ENCODE measurements around the gene SV2C. TPM values are rescaled to one million over a fixed set of nuclear protein-coding genes. Genes with fewer than 3 reads are reported as not detected.
"Not testable (repeated sequence)": the region's sequence is repeated elsewhere in the genome, so short reads cannot be mapped to it uniquely, and the experiment has no call there.

Gene SV2C
- total RNA-seq, 2 experiments from 2014 or later = 0.02 to 0.10 TPM

DNA sequence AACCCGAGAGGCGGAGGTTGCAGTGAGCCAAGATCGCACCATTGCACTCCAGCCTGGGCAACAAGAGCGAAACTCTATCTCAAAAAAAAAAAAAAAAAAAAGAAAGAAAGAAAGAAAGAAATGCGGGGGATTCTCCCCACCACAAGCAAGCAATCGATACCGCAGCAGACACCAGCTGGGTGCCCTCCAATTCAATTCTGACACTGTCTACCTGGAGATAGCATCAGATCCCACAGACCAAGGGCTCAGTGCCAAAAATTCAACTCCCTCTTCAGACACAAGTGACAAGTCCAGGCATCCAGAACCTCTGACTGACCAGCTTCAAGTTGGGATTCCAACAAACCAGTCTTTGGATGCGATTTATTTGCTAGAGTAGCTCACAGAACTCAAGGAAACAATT, 286.5 kb downstream of the SV2C start:
- intact Hi-C loops (cut with micrococcal nuclease) = loop anchor here (5.0 kb wide), 1 partner anchor 37 kb away; no protein-coding TSS in a partner anchor

DNA sequence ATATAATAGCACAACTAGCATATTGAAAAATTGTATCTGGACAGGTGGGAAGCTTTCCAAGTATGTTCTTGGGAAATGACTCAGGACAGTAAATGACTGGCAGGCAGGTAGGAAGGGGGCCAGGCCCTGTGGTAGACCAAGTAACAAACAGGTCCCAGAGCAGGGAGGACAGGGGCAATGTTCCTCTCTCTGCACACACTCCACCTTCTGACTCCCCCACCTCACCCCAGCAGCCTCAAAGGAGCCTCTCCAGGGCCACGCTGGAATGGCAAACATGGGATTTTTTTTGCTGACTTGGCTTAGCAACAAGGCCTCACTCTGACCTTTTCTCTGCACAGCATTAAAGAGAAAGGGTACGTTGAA, 288.8 kb downstream of the SV2C start:
- Mint-ChIP-seq H3K27ac (no peak overlapping the region), H3K4me3 (no peak overlapping the region)
- POLR2A ChIA-PET = no interaction called here

More for the DNA sequence above, 286.5 kb downstream of the SV2C start:
- H3K27ac Mint-ChIP-seq, H3K4me3 Mint-ChIP-seq, POLR2A ChIA-PET, H3K9me3 Mint-ChIP-seq, H3K27me3 Mint-ChIP-seq, H3K36me3 Mint-ChIP-seq: not testable (repeated sequence)
- peak; percentile 28 for DNase-seq
- CTCF ChIA-PET = interaction anchor here (1.4 kb wide), 1 partner anchor 17 kb away, joined by 3 read pairs; no protein-coding TSS in a partner anchor
- H3K4me1 Mint-ChIP-seq (ENCODE audit: low read depth) = peaks cover 29% of the 10 kb centered on the region

DNA sequence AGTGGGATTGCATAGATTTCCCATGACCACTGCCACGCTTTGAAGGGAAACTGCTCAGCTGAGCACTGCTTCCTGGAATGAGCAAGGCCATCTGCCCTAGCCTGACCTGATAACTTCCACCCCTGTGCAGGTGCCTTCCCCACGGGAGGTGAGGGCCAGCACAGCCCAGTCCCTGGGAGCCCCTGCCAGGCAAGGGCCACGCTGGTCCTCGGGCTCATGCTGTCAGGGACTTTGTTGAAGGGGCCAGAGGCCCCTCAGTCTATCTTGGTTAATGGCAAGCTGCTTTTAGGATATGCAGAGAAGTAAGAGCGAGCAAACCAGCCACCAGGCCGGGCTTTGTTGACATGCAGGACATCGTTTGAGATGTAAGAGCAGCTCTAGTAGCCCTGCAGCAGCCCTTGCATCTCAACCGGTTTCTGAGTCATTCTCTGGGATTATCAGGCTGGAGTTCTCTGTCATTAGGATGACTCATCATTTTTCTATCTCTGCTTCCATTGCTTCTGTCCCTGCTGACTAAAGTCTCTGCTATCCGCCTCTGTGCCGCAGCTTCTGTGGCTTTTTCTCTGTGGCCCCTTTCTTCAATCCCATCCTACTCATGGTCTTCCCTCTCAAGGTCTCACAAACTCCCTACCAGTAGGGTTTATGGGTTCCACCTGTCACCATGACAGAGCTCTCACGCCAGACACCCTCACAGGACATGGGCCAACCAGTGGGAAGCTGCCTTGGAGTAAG, 289.3 kb downstream of the SV2C start:
- DNase-seq = no peak
- POLR2A ChIA-PET = no interaction called here
- intact Hi-C loops (cut with micrococcal nuclease) = no loop called here
- no peak overlapping the region for H3K27ac Mint-ChIP-seq
- no peaks in the 10 kb centered on the region for H3K9me3 Mint-ChIP-seq
- H3K4me1 Mint-ChIP-seq (ENCODE audit: low read depth) = peaks cover 24% of the 10 kb centered on the region
- H3K36me3 Mint-ChIP-seq = no peaks in the 10 kb centered on the region
- no peaks in the 10 kb centered on the region for H3K27me3 Mint-ChIP-seq
- CTCF ChIA-PET = no interaction called here
- H3K4me3 Mint-ChIP-seq = no peak overlapping the region

More for the DNA sequence above, 288.8 kb downstream of the SV2C start:
- CTCF ChIA-PET = no interaction called here
- H3K27me3 Mint-ChIP-seq = no peaks in the 10 kb centered on the region
- H3K4me1 Mint-ChIP-seq (ENCODE audit: low read depth) = peaks cover 29% of the 10 kb centered on the region
- H3K36me3 Mint-ChIP-seq = no peaks in the 10 kb centered on the region
- no peak for DNase-seq
- intact Hi-C loops (cut with micrococcal nuclease) = no loop called here
- no peaks in the 10 kb centered on the region for H3K9me3 Mint-ChIP-seq

DNA sequence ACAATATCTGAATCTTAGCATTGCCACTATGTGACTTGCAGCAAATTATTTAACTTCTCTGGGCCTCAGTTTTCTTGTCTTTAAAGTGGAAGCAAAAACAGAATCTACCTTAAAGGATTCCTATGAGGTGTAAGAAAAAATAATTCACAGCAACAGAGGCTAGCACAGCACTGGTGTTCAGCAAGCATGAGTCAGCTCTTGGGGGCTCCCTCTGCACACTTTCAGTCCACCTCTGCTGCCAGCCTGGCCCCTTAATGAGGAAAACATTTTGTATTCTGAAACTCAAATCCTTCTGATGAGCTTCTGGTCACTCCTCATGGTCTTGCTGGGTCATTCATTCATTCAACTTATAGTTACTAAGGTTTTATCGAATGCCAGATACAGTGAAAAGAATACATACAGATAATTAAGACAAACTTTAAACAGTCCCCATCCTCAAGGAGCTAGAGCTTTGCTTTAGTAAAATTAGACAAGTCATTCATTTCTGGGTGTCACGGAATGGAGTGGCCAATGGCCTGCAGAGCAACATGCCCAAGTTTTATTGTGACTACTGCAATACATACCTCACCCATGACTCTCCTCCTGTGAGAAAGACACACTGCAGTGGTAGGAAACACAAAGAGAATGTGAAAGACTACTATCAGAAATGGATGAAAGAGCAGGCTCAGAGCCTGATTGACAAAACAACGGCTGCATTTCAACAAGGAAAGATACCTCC, 293.1 kb downstream of the SV2C start:
- H3K9me3 Mint-ChIP-seq = no peaks in the 10 kb centered on the region
- no peaks in the 10 kb centered on the region for H3K27me3 Mint-ChIP-seq
- peaks cover 26% of the 10 kb centered on the region for H3K4me1 Mint-ChIP-seq (ENCODE audit: low read depth)
- CTCF ChIA-PET = interaction anchor here (0.6 kb wide), 1 partner anchor 27 kb away, joined by 3 read pairs; no protein-coding TSS in a partner anchor
- H3K4me3 Mint-ChIP-seq = no peak overlapping the region
- POLR2A ChIA-PET = no interaction called here
- no peak for DNase-seq
- intact Hi-C loops (cut with micrococcal nuclease) = no loop called here
- no peak overlapping the region for H3K27ac Mint-ChIP-seq
- no peaks in the 10 kb centered on the region for H3K36me3 Mint-ChIP-seq

- no peaks in the 10 kb centered on the region for H3K9me3 Mint-ChIP-seq
- ChIA-PET CTCF (no interaction called here), POLR2A (no interaction called here)
- H3K4me3 Mint-ChIP-seq = no peak overlapping the region
- no peak overlapping the region for H3K27ac Mint-ChIP-seq
- no peaks in the 10 kb centered on the region for H3K36me3 Mint-ChIP-seq
- intact Hi-C loops (cut with micrococcal nuclease) = no loop called here
- DNase-seq = no peak
- H3K4me1 Mint-ChIP-seq (ENCODE audit: low read depth) = peaks cover 26% of the 10 kb centered on the region
- H3K27me3 Mint-ChIP-seq = no peaks in the 10 kb centered on the region
These were observed 293.7 kb downstream of the SV2C start for GRCh38 chr5:76376866-76377230.

DNA sequence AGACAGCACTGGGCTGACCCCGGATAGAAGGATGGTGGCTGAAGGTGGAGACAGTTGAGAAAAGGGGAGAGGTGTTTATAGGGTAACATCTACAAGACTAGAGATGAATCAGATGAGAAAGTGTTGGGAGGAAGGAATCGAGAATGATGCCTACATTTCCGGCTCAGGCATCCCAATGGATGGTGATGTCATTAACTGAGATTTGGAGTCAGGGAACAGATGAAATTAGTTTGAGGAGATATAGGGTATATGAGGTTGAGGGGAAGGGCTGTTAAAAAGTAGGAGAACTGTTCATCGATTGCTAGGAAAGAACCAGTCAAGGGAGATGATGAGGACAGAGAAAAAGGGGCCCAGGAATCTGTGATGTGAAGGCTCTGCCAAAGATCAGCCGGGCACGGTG, 295.2 kb downstream of the SV2C start:
- H3K27me3 Mint-ChIP-seq = no peaks in the 10 kb centered on the region
- DNase-seq = no peak
- intact Hi-C loops (cut with micrococcal nuclease) = no loop called here
- H3K4me3 Mint-ChIP-seq = no peak overlapping the region
- ChIA-PET POLR2A (no interaction called here), CTCF (no interaction called here)
- H3K4me1 Mint-ChIP-seq (ENCODE audit: low read depth) = peaks cover 23% of the 10 kb centered on the region
- no peaks in the 10 kb centered on the region for H3K9me3 Mint-ChIP-seq
- H3K36me3 Mint-ChIP-seq = no peaks in the 10 kb centered on the region
- H3K27ac Mint-ChIP-seq = peak overlapping the region; percentile 1

DNA sequence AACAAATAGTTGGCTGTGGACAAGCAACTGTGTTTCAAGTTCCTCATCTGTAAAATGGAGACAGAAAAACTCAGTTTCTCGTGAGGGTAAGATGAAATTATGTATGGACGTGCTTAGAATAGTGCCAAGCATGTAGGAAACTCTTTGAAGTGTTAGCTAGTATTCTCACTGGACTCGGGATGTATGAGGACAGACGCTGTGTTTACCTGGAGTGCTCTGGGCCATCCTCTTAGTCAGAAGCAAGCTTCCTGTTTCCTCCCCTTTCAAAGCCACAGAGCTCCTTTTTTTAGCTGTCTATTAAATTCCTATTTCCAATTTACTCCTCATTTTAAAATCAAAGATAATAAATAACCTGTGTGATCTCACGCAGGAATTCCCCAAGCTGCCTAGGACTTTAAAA, 296.1 kb downstream of the SV2C start:
- Mint-ChIP-seq H3K4me3 (no peak overlapping the region), H3K4me1 (ENCODE audit: low read depth) (peaks cover 30% of the 10 kb centered on the region), H3K36me3 (no peaks in the 10 kb centered on the region), H3K27ac (peak overlapping the region; percentile 10), H3K27me3 (no peaks in the 10 kb centered on the region), H3K9me3 (no peaks in the 10 kb centered on the region)
- ChIA-PET CTCF (interaction anchor here (0.7 kb wide), 1 partner anchor 9 kb away, joined by 3 read pairs; no protein-coding TSS in a partner anchor), POLR2A (no interaction called here)
- intact Hi-C loops (cut with micrococcal nuclease) = no loop called here
- no peak for DNase-seq

DNA sequence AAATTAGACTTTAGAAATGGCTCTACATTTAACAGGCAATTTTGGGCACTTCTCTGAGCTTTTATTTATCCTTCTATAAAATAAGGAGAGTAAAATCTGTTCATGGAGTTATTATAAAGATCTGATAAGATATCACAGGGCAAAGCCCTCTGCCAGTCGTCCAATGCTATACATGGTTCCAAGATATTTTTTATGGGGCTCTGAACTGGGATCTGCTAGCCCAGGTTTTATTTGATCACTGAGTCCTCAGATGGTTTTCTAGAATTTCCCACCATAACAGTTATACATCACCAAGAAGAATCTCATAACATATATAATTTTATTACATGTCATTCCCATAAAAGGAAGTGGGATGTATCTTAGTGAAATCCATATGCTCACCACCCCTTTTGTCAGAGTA, 296.7 kb downstream of the SV2C start:
- CTCF ChIA-PET = interaction anchor here (0.7 kb wide), 1 partner anchor 9 kb away, joined by 3 read pairs; no protein-coding TSS in a partner anchor
- POLR2A ChIA-PET = no interaction called here

GRCh38 chr5:76380346-76381066, 297.3 kb downstream of the SV2C start:
- ChIA-PET CTCF (no interaction called here), POLR2A (no interaction called here)
- H3K9me3 Mint-ChIP-seq = no peaks in the 10 kb centered on the region
- H3K27me3 Mint-ChIP-seq = no peaks in the 10 kb centered on the region
- peaks cover 40% of the 10 kb centered on the region for H3K4me1 Mint-ChIP-seq (ENCODE audit: low read depth)
- no peak overlapping the region for H3K27ac Mint-ChIP-seq
- intact Hi-C loops (cut with micrococcal nuclease) = loop anchor here (5.0 kb wide), 1 partner anchor 33 kb away; no protein-coding TSS in a partner anchor
- no peak overlapping the region for H3K4me3 Mint-ChIP-seq
- DNase-seq = no peak
- no peaks in the 10 kb centered on the region for H3K36me3 Mint-ChIP-seq

More for the DNA sequence above, 296.7 kb downstream of the SV2C start:
- Mint-ChIP-seq H3K4me3 (no peak overlapping the region), H3K36me3 (no peaks in the 10 kb centered on the region), H3K27me3 (no peaks in the 10 kb centered on the region), H3K4me1 (ENCODE audit: low read depth) (peaks cover 34% of the 10 kb centered on the region), H3K9me3 (no peaks in the 10 kb centered on the region), H3K27ac (no peak overlapping the region)
- no peak for DNase-seq
- intact Hi-C loops (cut with micrococcal nuclease) = loop anchor here (5.0 kb wide), 1 partner anchor 33 kb away; no protein-coding TSS in a partner anchor

GRCh38 chr5:76383126-76383832, 300.1 kb downstream of the SV2C start:
- POLR2A ChIA-PET = no interaction called here

GRCh38 chr5:76384189-76384588, 301.0 kb downstream of the SV2C start:
- no peak for DNase-seq
- H3K4me1 Mint-ChIP-seq (ENCODE audit: low read depth) = peaks cover 32% of the 10 kb centered on the region
- no peak overlapping the region for H3K4me3 Mint-ChIP-seq
- H3K27me3 Mint-ChIP-seq = no peaks in the 10 kb centered on the region
- H3K9me3 Mint-ChIP-seq = no peaks in the 10 kb centered on the region
- H3K27ac Mint-ChIP-seq = no peak overlapping the region
- POLR2A ChIA-PET = no interaction called here
- no peaks in the 10 kb centered on the region for H3K36me3 Mint-ChIP-seq
- CTCF ChIA-PET = interaction anchor here (1.7 kb wide), 1 partner anchor 160 kb away, joined by 5 read pairs; no protein-coding TSS in a partner anchor
- intact Hi-C loops (cut with micrococcal nuclease) = loop anchor here (5.0 kb wide), 1 partner anchor 37 kb away; no protein-coding TSS in a partner anchor

More at GRCh38 chr5:76383126-76383832, 300.1 kb downstream of the SV2C start:
- peaks cover 38% of the 10 kb centered on the region for H3K4me1 Mint-ChIP-seq (ENCODE audit: low read depth)
- no peak for DNase-seq
- H3K4me3 Mint-ChIP-seq = no peak overlapping the region
- no peaks in the 10 kb centered on the region for H3K36me3 Mint-ChIP-seq
- no peak overlapping the region for H3K27ac Mint-ChIP-seq
- H3K27me3 Mint-ChIP-seq = no peaks in the 10 kb centered on the region
- no peaks in the 10 kb centered on the region for H3K9me3 Mint-ChIP-seq
- CTCF ChIA-PET = interaction anchor here (0.9 to 1.7 kb wide), 2 partner anchors 19 to 161 kb away, joined by 3 to 5 read pairs; no protein-coding TSS in a partner anchor
- intact Hi-C loops (cut with micrococcal nuclease) = loop anchor here (5.0 kb wide), 1 partner anchor 36 kb away; no protein-coding TSS in a partner anchor
